Testis (tissue), 3 donors: ENCODE results near the gene NIPSNAP3A. TPM values are rescaled to one million over a fixed set of nuclear protein-coding genes. Genes with fewer than 3 reads are reported as not detected.

ENCODE experiments used
- DNase-seq: peaks from one replicate; pipeline ENCODE4 v3.0.0-alpha.2; 2019
- H3K27ac ChIP-seq, 2 donors: fragments of 200-600 bp; sonication (generic); one replicate each; pipeline ENCODE4 v1.5.1; 2019
- H3K27me3 ChIP-seq: fragments of 200-600 bp; sonication (generic); one replicate; pipeline ENCODE4 v1.5.1; 2019
- H3K36me3 ChIP-seq: fragments of 200-600 bp; sonication (generic); one replicate; pipeline ENCODE4 v1.5.1; 2017; ENCODE audit warnings: low read depth; ENCODE audit errors: missing control alignments
- H3K4me1 ChIP-seq: fragments of 200-600 bp; sonication (generic); one replicate; pipeline ENCODE4 v1.5.1; 2019
- H3K4me3 ChIP-seq, 2 donors: fragments of 200-600 bp; sonication (generic); one replicate each; pipeline ENCODE4 v1.5.1; 2017 to 2019
- H3K9me3 ChIP-seq: fragments of 200-600 bp; sonication (generic); one replicate; pipeline ENCODE4 v1.5.1; 2017
- POLR2A ChIP-seq: fragments of 450-650 bp; IDR thresholded peaks from one replicate; pipeline ENCODE4 v1.6.1; 2017; ENCODE audit warnings: antibody characterized with exemption, mild to moderate bottlenecking, moderate library complexity
- WGBS, 2 donors: methylation state at CpG; one replicate each; pipeline ENCODE4 v1.1.5; 2018; 5-methylcytosine and 5-hydroxymethylcytosine counted together
- intact Hi-C: fragments of 100-400 bp; cut with DNase I; formaldehyde crosslinking; loops from one replicate; pipeline ENCODE4 v1.15.1; 2023; ENCODE audit warnings: low total_unique reads
- polyA plus RNA-seq: library from polyadenylated mRNA; stranded (reverse); fragments of 350-450 nt; fragmentation: Illumina TruSeq; extraction: RNeasy Lipid Tissue Mini Kit (QIAGEN cat#74804); gene quantifications from one replicate; pipeline ENCODE4 v1.2.3, GENCODE V29; 2014; ENCODE audit warnings: low read depth, low replicate concordance; ENCODE audit not compliant: insufficient read depth
- total RNA-seq, 2 donors: library from RNA; depleted of rRNA; stranded (reverse); fragments of >200 nt; gene quantifications; one replicate each; pipeline ENCODE4 v1.2.3, GENCODE V29; 2016
- TF ChIP-seq, protein P1 (sequence below), 3 experiments: fragments of 450-650 bp in 2 of 3; fragments of 200-600 bp in 1 of 3; sonication (generic) in 1 of 3; IDR thresholded peaks; one replicate each; pipeline ENCODE4 v1.5.1; 2016 to 2019; ENCODE audit warnings: antibody characterized with exemption in 3 of 3, mild to moderate bottlenecking in 2 of 3, moderate library complexity in 1 of 3

Gene NIPSNAP3A
- total and polyA plus RNA-seq, 3 donors from 2014 or later: 21.6 to 28.8 (median 27.0) TPM

DNA sequence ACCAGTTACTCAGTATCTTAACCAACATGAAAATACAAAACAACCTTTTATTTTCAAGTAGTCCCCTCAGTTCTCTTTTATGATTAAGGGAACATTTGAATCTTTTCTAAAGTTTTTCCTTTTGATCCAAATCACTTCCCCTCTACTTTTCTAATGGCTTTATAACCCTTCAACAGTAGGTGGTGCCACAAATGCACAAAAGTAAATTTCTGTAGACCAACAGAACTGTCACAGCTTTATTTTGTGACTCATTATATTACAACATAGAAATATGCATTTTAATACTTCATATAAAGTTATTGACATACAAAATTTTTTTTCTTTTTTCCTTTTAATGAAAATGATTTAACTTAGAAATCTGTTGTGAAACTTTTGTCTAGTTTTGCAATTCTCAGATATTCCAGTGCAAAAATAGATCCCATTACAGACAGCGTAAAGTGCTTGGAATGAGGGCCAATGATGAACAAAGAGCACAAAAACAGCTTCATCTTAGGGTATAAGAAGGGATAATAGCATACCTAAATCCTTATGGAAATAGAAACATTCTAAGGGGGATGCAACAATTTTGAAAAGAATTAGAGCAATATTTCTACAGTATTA is 33.4 kb downstream of the NIPSNAP3A start:
- DNase-seq: no peak
- Histone ChIP-seq H3K4me1 (peaks cover 7% of the 10 kb centered on the region), H3K36me3 (no peaks in the 10 kb centered on the region), H3K27ac (no peak overlapping the region), H3K27me3 (no peaks in the 10 kb centered on the region), H3K4me3 (no peak overlapping the region), H3K9me3 (no peaks in the 10 kb centered on the region)
- intact Hi-C loops: no loop called here
- no peak for TF ChIP-seq POLR2A
- TF ChIP-seq, protein P1, sequence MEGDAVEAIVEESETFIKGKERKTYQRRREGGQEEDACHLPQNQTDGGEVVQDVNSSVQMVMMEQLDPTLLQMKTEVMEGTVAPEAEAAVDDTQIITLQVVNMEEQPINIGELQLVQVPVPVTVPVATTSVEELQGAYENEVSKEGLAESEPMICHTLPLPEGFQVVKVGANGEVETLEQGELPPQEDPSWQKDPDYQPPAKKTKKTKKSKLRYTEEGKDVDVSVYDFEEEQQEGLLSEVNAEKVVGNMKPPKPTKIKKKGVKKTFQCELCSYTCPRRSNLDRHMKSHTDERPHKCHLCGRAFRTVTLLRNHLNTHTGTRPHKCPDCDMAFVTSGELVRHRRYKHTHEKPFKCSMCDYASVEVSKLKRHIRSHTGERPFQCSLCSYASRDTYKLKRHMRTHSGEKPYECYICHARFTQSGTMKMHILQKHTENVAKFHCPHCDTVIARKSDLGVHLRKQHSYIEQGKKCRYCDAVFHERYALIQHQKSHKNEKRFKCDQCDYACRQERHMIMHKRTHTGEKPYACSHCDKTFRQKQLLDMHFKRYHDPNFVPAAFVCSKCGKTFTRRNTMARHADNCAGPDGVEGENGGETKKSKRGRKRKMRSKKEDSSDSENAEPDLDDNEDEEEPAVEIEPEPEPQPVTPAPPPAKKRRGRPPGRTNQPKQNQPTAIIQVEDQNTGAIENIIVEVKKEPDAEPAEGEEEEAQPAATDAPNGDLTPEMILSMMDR (IDR thresholded peaks at IDR 0.05): peak in 1 of 3 experiments; percentile 19
- 92 to 93% methylated on average over 1 of the region's 1 CpG for WGBS, 2 donors

GRCh38 chr9:104783588-104783987 is 36.1 kb downstream of the NIPSNAP3A start:
- H3K4me1 ChIP-seq: peaks cover 7% of the 10 kb centered on the region
- H3K27me3 ChIP-seq: no peaks in the 10 kb centered on the region
- H3K4me3 ChIP-seq: no peak overlapping the region
- no peaks in the 10 kb centered on the region for H3K9me3 ChIP-seq
- intact Hi-C loops: no loop called here
- DNase-seq: no peak
- H3K36me3 ChIP-seq: no peaks in the 10 kb centered on the region
- no peak for TF ChIP-seq POLR2A
- TF ChIP-seq, protein P1 (IDR thresholded peaks at IDR 0.05): no peak
- 97 to 98% methylated on average over 4 of the region's 4 CpGs for WGBS, 2 donors
- H3K27ac ChIP-seq: no peak overlapping the region

GRCh38 chr9:104784098-104784497 is 36.6 kb downstream of the NIPSNAP3A start:
- Histone ChIP-seq H3K4me3 (no peak overlapping the region), H3K27ac (no peak overlapping the region), H3K9me3 (no peaks in the 10 kb centered on the region), H3K27me3 (no peaks in the 10 kb centered on the region), H3K4me1 (peaks cover 7% of the 10 kb centered on the region), H3K36me3 (no peaks in the 10 kb centered on the region)
- DNase-seq: no peak
- WGBS, 2 donors: 57 to 59% methylated on average over 2 of the region's 2 CpGs
- TF ChIP-seq, protein P1 (IDR thresholded peaks at IDR 0.05): no peak
- no peak for TF ChIP-seq POLR2A
- intact Hi-C loops: no loop called here

- Histone ChIP-seq H3K4me3 (no peak overlapping the region), H3K4me1 (peaks cover 3% of the 10 kb centered on the region), H3K27ac (no peak overlapping the region), H3K9me3 (no peaks in the 10 kb centered on the region), H3K36me3 (no peaks in the 10 kb centered on the region), H3K27me3 (no peaks in the 10 kb centered on the region)
- intact Hi-C loops: no loop called here
- TF ChIP-seq, protein P1 (IDR thresholded peaks at IDR 0.05): no peak
- no peak for TF ChIP-seq POLR2A
- DNase-seq: no peak
- 96 to 100% methylated on average over 1 of the region's 1 CpG for WGBS, 2 donors
Measured at GRCh38 chr9:104786293-104786692, 38.8 kb downstream of the NIPSNAP3A start.
